Activated naive CD4-positive, alpha-beta T cell treated with anti-CD3 and anti-CD28 coated beads, Interleukin-2, amount 50 U/mL, for 72 hours (primary cell): ENCODE measurements around the gene HOXB7. TPM values are rescaled to one million over a fixed set of nuclear protein-coding genes. Genes with fewer than 3 reads are reported as not detected.

Experiments used
- ATAC-seq, 2 donors: fragments of 150-1000 bp; cut with Tn5 transposase; 2 replicates each; pipeline ENCODE4 v1.10.0; 2021; ENCODE audit warnings: mild to moderate bottlenecking in 2 of 2, moderate library complexity in 2 of 2
- DNase-seq, 2 donors: peaks; one replicate each; pipeline ENCODE4 v3.0.0; 2021 to 2022; ENCODE audit warnings: low spot score in 2 of 2
- H3K27ac Mint-ChIP-seq, 2 donors: one replicate each; pipeline ENCODE4 v1.8.0; 2022; ENCODE audit warnings: mild to moderate bottlenecking in 2 of 2, mixed read lengths in 2 of 2
- H3K36me3 Mint-ChIP-seq, 2 donors: one replicate each; pipeline ENCODE4 v1.8.0; 2022; ENCODE audit warnings: mixed read lengths in 2 of 2
- H3K9me3 Mint-ChIP-seq, 2 donors: one replicate each; pipeline ENCODE4 v1.8.0; 2022; ENCODE audit warnings: mixed read lengths in 2 of 2
- total RNA-seq, 2 donors: library from RNA; stranded (reverse); gene quantifications; one replicate each; pipeline ENCODE4 v1.2.3, GENCODE V29; 2022

HOXB7 gene
- total RNA-seq, 2 donors from 2014 or later = 1.1 TPM; not detected in 1

DNA sequence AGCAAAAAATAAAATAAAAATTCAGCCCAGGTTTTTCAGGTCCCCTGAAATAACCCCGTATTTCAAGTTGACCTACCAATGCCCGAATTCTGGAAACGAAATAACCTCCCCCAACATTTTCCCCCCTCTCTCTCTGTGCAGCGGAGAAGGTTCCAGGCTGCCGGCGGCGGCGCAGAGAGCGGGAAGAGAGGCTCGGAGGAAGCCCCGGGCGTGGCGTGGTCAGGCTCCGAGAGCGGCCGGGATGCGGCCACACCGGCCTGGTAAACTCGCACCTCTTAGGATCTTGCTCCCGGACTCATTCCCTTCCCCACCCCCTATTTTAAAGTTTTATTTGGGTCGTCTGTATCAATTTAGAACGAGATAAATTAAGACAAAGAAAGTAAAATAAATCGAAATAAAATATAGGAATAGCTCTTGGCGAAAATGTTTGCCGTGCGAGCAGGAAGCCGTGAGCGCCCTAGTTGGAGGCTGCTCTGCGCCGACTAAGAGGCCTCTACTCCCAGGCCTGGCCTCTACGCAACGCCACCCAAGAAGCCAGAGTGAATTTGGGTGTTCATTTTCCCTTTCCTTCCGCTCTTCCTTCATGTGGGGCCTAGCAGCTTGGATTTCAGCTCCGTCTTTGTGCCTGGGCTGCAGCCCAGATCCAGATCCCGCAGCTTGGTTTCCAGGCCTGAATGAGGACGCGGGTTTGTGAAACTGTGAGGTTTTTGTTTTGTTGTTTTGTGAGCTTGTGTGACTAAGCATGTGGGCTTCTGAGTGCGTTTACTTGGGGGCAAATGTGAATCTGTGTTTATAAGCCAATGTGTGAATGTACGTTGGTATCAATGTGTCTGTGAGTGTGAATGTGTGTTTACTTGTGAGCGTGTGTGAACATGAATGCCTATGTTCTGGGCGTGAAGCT, 4.6 kb downstream of the HOXB7 start:
- DNase-seq (no peak), ATAC-seq (no peak)
- no peak overlapping the region for H3K27ac Mint-ChIP-seq
- H3K36me3 Mint-ChIP-seq = peaks cover 0 to 6% of the 10 kb centered on the region in 2 donors
- H3K9me3 Mint-ChIP-seq = no peaks in the 10 kb centered on the region

DNA sequence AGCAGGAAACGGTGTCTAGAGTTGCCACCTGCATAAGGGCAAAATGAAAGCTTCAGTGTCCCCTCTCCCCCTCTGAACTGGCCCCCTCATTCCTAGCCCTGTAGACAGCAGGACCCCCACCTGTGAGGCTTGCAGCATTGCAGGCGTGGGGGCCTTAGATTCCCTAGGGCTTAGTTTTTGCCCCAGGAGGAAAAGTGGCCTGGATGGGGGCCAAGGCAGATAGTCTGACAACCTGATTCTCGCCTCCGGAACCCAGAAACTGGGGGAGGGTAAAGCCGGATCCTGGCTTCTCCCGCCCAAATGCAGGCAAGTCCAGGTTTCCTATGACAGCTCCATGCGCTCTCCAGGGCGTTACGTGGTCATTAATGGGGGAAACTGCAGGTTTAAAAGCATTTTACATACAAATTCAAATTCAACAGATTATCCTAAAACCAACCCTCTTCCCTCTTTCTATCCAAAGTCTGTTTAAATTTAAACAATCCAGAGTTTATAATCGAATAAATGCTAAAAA, 5.4 kb downstream of the HOXB7 start:
- Mint-ChIP-seq H3K27ac (no peak overlapping the region), H3K9me3 (no peaks in the 10 kb centered on the region), H3K36me3 (no peaks in the 10 kb centered on the region)
- ATAC-seq (no peak), DNase-seq (no peak)

DNA sequence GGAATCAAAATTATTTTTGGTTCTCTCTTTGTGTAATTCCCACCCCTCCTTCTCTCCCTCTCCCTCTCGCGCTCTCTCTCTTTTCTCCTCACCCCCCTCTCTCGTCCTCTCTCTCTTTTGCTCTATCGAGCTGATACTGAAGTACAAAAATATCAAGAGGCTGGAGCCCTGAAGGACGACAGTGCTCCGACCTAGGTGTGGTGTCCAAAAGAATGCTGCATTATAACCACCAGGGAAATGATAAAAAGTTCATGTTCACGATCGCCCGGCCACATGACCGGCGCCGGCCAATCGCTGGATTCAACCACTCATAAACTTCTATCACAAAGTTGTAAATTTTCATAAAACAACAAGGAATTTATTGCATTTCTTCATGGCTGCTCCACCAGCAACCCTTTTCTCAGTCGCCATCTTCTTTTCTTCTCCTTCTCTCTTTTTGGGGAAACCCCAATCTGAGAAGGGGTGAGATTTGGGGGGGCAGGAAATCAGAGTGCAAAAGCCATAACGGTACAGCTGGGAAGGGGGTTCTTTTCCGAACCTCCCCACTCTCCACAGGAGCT, 6.0 kb downstream of the HOXB7 start, which contains the start of gene HOXB6:
TSS of gene HOXB6 (minus strand) at position 217 of the 560 bp plus-strand sequence. CDS start 6,836 bp downstream, outside the sequence.
- H3K36me3 Mint-ChIP-seq = no peaks in the 10 kb centered on the region
- ATAC-seq = no peak
- DNase-seq = no peak
- no peaks in the 10 kb centered on the region for H3K9me3 Mint-ChIP-seq
- no peak within 1 kb of the TSS for H3K27ac Mint-ChIP-seq

DNA sequence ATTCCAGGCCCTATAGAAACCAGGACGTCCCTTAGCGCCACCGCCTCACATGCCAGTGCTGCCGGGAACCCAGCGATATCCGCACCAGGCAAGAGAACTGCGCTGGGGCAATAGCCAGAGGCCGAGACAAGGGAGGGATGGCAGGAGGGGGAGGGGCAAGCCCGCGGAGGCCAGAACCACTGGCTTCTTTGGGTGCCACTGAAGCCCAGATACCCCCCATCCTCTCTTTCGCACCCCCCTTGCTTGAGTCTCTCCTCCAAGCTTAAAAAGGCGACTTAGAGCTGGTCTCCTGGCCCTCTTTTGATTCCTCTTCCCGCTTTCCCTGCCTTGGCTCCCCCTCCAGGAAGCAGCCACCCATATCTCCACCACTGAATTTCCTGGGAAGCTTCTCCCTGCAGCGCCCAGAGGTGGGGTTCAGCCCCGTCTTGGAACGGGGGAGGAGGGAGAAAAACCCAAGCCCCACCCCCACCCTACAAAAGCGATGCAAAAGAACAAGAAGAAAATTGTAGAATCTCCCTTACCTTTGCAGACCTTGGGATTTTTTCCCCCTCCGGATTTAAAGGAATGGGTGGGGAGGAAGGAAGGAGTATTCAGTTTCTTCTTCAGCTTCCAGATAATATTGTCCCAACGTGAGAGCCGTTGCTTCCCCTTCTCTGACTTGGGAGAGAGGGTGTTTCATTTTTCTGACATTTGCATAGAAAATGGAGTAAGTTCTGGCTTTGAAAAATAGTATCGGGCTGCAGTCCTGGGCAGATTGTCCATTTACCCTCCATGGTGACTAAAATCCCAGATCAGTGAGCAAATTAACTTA, 6.7 kb downstream of the HOXB7 start:
- Mint-ChIP-seq H3K36me3 (no peaks in the 10 kb centered on the region), H3K27ac (no peak overlapping the region), H3K9me3 (no peaks in the 10 kb centered on the region)
- no peak for ATAC-seq
- no peak for DNase-seq

DNA sequence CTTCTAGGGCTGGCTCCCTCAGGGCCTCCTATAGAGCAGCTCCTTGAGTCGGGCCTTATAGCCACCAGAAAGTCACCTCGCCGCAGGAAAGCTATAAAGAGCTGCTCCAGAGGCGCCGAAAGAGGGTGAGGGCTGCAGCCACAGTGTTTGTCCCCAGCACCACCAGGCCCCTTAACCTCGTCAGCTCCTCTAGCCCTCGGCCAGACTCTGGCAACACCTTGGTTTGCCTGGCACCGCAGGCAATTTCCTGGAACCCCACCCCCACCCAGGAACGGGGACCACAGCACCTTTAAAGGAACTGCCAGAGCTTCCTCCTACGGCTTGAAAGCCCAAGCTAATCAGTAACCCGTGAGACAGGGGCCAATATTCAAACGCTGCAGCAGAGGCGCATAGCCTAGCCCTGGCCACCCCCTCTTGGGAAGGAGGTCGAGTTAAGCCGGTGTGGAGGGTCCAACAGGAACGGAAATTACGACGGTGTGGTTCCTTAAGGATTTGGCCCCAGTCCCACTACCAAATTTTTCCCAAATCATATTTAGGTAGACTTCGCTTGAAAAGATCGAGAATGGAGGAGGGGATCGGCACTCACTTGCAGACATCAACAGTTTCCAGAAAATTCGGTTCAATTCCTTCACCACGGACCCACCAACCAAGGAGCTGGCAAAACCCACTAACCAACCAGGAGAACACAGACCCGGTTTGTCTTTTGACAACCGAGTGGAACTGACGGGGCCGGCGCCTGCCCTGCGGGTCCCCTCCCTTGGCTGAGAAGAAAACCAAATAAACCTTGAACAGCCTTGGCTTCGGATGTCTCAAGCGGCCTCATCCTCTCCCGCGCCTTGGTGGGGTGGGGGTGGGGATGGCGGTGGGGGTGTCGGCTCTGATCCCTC, 9.0 kb downstream of the HOXB7 start:
- ATAC-seq = no peak
- H3K36me3 Mint-ChIP-seq = no peaks in the 10 kb centered on the region
- no peaks in the 10 kb centered on the region for H3K9me3 Mint-ChIP-seq
- H3K27ac Mint-ChIP-seq = no peak overlapping the region
- no peak for DNase-seq

DNA sequence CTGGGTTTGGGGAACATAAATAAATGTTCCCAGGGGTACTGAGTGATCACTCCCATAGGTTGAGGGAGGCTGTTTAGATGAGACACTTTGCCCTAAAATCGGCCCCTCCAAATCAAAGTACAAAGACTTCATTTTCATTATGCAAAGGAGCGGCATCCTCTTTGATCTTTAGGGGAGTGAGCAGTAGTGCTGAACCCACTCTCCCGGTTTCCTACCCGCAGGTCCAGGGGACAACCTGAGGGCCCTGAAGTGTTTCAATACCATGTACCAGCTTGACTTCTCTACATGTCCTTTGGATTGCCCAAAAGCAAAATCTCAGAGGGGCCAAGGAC, 9.6 kb downstream of the HOXB7 start:
- Mint-ChIP-seq H3K36me3 (no peaks in the 10 kb centered on the region), H3K9me3 (no peaks in the 10 kb centered on the region), H3K27ac (no peak overlapping the region)
- DNase-seq (no peak), ATAC-seq (no peak)

DNA sequence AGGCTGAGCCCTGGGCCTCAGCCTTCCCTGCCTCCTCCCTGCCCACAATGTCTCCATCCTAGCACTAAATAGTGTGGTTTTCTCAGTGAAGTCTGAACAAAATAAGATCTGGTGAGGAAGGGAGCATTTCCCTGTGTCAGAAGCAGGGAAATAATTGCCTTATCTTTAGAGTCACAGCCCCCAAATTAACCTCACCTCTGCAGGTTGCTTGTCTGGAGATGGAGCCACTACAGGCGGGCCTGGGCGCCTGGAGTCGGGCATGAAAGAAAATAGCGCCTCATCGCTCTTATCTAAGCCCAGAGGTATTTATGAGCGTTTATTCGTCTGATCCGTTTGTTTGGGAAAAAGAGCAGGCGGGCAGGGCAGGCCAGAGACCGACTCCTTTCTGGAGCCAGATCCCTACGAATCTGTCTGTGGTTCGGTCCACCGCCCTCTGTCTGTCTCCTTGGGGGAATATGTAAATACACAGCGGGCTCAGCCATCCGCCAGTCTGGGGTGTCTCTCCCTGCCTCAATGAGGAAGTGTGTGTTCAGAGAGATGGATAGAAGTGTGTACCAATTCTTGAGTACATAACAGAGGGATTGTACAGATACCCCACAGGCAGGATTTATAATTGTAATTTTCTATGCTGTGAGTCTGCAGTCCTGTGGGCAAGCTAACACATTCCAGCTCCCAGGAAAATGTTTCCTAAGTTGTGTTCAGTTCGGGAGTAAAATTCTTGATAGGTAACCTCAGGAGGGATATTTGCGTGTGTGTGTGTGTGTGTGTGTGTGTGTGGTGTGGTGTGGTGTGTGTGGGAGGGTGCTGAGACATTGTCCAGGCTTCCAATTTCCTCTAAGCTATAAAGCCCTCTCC, 10.3 kb downstream of the HOXB7 start:
- Mint-ChIP-seq H3K36me3 (peaks cover 0 to under 1% of the 10 kb centered on the region in 2 donors), H3K27ac (no peak overlapping the region), H3K9me3 (no peaks in the 10 kb centered on the region)
- no peak for DNase-seq
- ATAC-seq = no peak

DNA sequence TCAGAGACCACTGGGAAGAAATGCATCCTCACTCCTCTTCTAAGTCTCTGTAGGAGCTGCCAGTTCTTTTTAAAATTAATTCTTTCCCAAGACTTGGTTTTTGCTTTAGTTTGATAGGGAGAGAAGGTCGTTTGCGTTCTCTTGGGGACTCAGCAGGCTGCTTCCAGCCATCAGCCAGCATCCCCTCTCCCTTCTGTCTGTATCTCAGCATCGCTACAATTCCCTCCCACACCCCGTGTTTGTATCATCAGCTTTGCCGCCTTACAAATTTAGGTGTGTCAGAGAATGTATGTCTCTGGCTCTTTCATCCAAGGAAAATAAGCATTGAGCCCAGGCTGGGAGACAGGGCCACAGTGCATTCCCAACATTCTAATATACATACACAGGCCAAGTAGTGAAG, 11.5 kb downstream of the HOXB7 start:
- no peak for DNase-seq
- H3K27ac Mint-ChIP-seq = no peak overlapping the region

DNA sequence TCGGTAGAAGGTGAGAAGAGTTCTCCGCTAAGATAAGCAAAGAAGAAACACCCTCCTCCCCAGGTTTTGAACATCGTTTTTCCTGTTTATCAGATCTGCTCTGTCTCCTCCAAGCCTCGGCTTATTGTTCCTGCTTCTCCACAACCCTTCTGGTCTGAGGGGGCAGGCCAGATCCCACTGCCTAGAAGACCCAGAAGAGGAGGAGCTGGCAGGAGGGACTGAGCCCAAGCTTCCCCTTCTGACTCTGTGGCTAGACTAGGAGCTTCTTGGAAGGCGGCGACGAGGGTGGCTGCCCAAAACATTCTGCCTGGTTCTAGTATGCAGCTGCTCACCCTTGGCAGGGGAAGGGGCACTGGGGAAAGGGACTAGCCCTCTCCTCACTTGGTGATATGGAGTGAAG, 12.1 kb downstream of the HOXB7 start:
- ATAC-seq (no peak), DNase-seq (no peak)
- no peaks in the 10 kb centered on the region for H3K9me3 Mint-ChIP-seq
- H3K27ac Mint-ChIP-seq = no peak overlapping the region
- peaks cover 0 to 4% of the 10 kb centered on the region in 2 donors for H3K36me3 Mint-ChIP-seq

More for the DNA sequence above, 11.5 kb downstream of the HOXB7 start:
- H3K36me3 Mint-ChIP-seq = peaks cover 0 to 4% of the 10 kb centered on the region in 2 donors
- H3K9me3 Mint-ChIP-seq = no peaks in the 10 kb centered on the region
- ATAC-seq = no peak

DNA sequence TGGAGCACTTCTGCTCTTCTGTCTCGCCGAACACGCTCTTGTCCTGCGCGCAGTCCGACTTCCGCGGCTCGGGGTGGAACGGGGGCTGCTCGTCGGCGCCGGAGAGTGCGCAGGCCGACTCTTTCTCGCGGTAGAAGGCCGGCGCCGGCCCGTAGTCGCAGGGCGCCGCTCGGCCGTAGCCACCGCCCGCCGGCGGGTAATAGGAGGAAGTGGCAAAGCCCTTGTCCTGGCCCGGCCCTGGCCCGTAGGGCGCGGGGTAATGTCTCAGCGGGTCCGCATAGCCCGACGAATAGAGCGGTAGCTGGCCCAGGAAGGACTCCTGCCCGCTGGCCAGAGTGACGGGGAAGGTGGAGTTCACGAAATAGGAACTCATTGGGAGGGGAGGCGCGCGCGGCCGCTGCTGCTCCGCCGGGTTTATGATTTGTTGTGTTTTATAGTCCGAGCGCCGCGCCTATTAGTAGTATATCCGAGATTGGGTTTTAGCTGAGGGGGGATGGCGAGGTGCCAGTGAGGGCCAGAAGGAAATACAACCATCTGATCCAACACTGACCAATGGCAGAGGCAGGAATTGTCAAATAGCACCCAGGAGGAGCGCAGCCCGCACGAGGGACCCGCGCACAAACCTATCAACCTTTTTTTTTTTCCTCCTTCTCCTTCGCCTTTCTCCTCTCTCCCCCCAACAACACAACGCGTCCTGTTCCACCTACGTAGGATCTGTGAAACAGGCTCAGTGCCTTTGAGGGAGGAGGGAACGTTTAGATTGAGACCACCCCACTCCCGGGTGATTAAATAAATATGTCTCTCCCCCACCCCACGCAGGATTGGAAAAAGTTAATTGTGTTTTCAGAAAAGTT, 12.8 kb downstream of the HOXB7 start:
- Mint-ChIP-seq H3K27ac (no peak overlapping the region), H3K9me3 (no peaks in the 10 kb centered on the region), H3K36me3 (peaks cover 0 to 4% of the 10 kb centered on the region in 2 donors)
- DNase-seq (no peak), ATAC-seq (peak; percentile 19 to 47)

DNA sequence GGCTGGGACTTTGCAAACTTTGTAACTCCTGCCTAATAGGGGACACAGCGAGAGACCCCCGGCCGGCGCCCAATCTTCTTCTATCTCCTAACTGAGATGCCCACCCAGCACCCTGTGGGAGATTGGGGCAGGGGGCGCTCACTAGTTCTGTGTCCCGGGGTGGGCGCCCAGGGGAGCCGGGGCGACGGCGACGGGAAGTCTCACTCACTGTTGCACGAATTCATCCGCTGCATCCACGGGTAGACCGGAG, 13.4 kb downstream of the HOXB7 start:
- ATAC-seq (peak in 1 of 2 donors; percentile 36), DNase-seq (no peak)
- peaks cover 0 to 4% of the 10 kb centered on the region in 2 donors for H3K36me3 Mint-ChIP-seq
- H3K27ac Mint-ChIP-seq = no peak overlapping the region
- H3K9me3 Mint-ChIP-seq = no peaks in the 10 kb centered on the region

DNA sequence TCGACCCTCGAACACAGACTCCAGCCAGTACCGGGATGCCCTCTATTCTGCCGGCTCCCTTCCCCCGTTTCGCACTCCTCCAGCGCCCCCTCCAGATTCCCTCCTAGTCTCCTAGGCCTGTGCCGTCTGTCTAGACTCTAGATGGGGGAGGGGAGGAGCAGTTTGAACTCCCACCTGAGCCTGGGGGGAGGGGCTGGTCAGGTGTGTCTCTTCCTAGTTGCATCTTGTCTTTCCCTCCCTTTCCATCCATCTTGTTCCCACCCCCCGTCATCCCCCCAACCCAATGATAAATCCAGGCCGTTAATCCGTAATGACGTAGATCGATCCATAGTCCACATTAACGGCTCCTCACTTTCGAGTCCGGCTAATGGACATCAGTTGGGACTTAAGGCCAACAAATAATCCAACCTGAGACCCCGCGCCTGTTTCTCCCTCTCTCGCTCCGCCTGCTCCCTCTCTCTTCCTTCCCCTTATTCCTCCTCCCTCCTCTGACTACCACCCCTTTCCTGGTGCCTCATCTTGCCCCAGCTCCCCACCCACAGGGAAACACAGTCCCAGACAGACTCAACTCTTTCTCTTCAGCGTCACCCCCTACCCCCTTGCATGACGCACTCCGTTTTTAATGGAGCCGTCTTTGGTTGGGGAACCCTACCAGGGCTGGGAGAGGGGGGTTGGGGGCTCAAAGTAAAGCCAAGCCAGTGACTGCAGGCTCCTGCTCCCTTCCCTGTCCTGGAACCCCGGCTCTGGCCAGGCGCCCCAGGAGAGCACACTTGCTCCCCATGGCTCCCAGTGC, 13.9 kb downstream of the HOXB7 start:
- ATAC-seq (no peak), DNase-seq (no peak)
- H3K36me3 Mint-ChIP-seq = peaks cover 0 to 4% of the 10 kb centered on the region in 2 donors
- no peaks in the 10 kb centered on the region for H3K9me3 Mint-ChIP-seq
- no peak overlapping the region for H3K27ac Mint-ChIP-seq

DNA sequence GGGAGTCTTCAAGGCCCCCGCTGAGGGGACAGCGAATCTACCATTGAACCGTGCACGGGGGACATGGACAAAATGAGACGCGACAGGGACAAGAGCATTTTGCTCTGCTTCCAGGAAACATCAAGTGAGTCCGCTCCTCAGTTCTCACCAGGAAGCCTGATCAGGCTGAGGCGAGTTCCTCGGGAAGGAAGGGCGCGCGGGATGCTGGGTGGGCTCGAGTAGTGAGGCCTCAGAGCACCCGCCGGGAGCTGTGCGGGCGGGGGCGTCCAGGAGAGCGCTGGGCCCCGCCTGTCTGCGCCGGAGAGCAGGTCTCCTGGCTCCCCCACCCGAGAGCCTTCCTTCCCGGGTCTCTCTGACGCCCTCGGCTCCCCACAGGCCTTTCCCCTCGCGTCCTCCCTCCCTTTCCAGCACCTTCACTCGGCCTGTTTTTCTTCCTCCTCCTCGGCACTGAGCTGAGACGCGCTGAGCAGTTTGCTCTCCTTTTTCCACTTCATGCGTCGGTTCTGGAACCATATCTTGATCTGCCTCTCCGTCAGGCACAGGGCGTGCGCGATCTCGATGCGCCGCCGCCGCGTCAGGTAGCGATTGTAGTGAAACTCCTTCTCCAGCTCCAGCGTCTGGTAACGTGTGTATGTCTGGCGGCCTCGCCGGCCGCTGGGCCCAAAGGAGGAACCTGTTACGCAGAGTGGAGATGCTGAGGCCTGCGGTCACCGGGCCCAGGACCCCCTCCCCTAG, 14.7 kb downstream of the HOXB7 start:
- peaks cover 0 to 4% of the 10 kb centered on the region in 2 donors for H3K36me3 Mint-ChIP-seq
- DNase-seq (peak in 1 of 2 donors; percentile 61), ATAC-seq (peak in 1 of 2 donors; percentile 45)
- H3K9me3 Mint-ChIP-seq = no peaks in the 10 kb centered on the region
- H3K27ac Mint-ChIP-seq = no peak overlapping the region
